ENCODE results near the gene FBRSL1. TPM values are rescaled to one million over a fixed set of nuclear protein-coding genes. Genes with fewer than 3 reads are reported as not detected.

FBRSL1 gene
- total RNA-seq, 4 donors from 2014 or later: 5.9 to 16.0 (median 9.4) TPM

DNA sequence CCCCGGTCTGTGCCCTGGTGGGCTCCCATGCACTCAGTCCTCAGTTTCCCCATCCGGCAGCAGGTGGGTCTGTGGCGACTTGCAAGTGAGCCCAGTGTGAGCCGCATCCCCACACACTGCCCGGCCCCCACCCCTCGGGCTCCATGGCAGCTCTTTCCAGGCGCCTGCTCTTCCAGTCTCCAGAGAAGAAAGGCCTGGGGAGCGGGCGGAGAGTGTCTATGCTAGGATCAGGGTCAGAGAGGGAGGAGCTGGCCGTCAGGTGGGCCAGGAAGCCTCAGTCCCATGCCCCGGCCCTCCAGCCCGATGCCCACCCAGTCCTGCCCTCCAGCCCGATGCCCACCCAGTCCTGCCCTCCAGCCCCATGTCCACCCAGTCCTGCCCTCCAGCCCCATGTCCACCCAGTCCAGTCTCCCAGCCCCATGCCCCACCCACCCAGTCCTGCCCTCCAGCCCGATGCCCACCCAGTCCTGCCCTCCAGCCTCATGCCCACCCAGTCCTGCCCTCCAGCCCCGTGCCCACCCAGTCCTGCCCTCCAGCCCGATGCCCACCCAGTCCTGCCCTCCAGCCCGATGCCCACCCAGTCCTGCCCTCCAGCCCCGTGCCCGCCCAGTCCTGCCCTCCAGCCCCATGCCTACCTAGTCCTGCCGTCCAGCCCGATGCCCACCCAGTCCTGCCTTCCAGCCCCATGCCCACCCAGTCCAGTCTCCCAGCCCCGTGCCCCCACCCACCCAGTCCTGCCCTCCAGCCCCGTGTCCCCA is 49.2 kb downstream of the FBRSL1 start:
- DNase-seq (ENCODE audit: low spot score): no peak
- ATAC-seq (ENCODE audit: low FRiP score): no peak
- TF ChIP-seq, protein P1, sequence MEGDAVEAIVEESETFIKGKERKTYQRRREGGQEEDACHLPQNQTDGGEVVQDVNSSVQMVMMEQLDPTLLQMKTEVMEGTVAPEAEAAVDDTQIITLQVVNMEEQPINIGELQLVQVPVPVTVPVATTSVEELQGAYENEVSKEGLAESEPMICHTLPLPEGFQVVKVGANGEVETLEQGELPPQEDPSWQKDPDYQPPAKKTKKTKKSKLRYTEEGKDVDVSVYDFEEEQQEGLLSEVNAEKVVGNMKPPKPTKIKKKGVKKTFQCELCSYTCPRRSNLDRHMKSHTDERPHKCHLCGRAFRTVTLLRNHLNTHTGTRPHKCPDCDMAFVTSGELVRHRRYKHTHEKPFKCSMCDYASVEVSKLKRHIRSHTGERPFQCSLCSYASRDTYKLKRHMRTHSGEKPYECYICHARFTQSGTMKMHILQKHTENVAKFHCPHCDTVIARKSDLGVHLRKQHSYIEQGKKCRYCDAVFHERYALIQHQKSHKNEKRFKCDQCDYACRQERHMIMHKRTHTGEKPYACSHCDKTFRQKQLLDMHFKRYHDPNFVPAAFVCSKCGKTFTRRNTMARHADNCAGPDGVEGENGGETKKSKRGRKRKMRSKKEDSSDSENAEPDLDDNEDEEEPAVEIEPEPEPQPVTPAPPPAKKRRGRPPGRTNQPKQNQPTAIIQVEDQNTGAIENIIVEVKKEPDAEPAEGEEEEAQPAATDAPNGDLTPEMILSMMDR (IDR thresholded peaks at IDR 0.05): no peak

- TF ChIP-seq, protein P1 (IDR thresholded peaks at IDR 0.05): no peak
- ATAC-seq (ENCODE audit: low FRiP score): no peak
- DNase-seq (ENCODE audit: low spot score): no peak
These were observed 50.5 kb downstream of the FBRSL1 start for GRCh38 chr12:132540436-132540835.

DNA sequence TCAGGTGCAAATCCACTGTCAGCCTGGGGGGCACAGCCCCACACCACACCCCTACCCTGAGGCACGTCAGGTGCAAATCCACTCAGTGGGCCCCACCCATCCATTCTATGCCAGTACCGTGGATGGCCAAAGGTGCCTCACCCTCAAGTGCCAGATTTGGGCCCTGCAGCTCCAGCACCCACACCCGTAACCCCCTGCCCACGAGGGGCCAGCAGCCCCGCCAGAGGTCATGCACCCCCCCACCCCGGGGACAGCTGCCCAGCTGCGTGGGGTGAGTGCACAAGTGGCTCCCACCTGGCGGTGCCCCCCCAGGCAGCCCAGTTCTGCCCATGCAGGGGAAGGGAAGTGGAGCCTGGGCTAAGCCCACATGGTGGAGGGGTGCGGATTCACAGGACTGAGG is 51.2 kb downstream of the FBRSL1 start:
- DNase-seq (ENCODE audit: low spot score) (no peak), ATAC-seq (ENCODE audit: low FRiP score) (no peak)
- TF ChIP-seq, protein P1 (IDR thresholded peaks at IDR 0.05): no peak

DNA sequence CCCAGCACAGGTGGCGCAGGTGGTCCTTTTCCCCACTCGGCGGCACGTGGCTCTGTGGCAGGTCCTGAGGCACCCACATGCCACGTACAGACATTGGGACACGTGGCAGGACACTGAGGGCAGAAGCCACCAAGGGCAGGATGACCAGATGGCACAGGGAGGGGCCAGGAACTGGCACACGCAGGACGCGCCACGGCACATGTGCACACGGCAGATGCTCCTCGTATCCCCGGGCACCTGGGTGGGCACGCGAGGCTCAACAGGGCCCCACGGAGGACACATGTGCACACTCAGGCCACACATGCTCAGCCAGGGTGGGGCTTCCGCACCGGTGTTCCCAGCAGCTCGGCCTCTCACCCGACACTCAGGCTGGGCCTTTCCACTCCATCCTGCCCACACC is 52.0 kb downstream of the FBRSL1 start:
- TF ChIP-seq, protein P1 (IDR thresholded peaks at IDR 0.05): no peak
- no peak for DNase-seq (ENCODE audit: low spot score)
- no peak for ATAC-seq (ENCODE audit: low FRiP score)

DNA sequence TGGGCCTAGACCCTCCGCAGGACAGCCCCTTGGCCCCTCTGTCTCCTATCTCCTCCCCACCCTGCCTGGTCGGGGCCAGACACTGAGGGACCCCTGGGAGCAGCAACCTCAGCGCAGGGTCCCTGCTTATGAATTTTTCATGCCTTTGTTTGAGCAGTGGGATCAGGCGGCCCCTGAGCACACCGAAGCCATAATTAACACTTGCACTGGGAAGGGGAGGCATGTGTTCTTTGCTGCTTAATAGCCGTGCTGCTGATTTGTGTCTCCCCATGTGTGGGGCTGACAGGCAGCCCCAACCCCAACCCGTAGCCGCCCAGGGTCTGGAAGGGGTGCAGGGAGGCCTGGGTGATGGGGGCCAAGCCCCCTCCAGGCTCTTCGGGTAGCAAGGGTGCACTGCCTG is 52.7 kb downstream of the FBRSL1 start:
- no peak for DNase-seq (ENCODE audit: low spot score)
- TF ChIP-seq, protein P1 (IDR thresholded peaks at IDR 0.05): no peak
- no peak for ATAC-seq (ENCODE audit: low FRiP score)

GRCh38 chr12:132543298-132544079 is 53.5 kb downstream of the FBRSL1 start:
- ATAC-seq (ENCODE audit: low FRiP score) (no peak), DNase-seq (ENCODE audit: low spot score) (no peak)
- TF ChIP-seq, protein P1 (IDR thresholded peaks at IDR 0.05): no peak

- TF ChIP-seq, protein P1 (IDR thresholded peaks at IDR 0.05): no peak
- DNase-seq (ENCODE audit: low spot score) (no peak), ATAC-seq (ENCODE audit: low FRiP score) (no peak)
These were observed 54.1 kb downstream of the FBRSL1 start for GRCh38 chr12:132544080-132544397.
